GM21825 (cell line): ENCODE data around the gene UNG.
"Not testable (repeated sequence)": the region's sequence is repeated elsewhere in the genome, so short reads cannot be mapped to it uniquely, and the experiment has no call there.

Experiments used
- ATAC-seq: cut with Tn5 transposase; IDR thresholded peaks from one replicate; pipeline ENCODE4 v1.9.1; 2021; ENCODE audit warnings: mild to moderate bottlenecking, moderate library complexity; ENCODE audit not compliant: unreplicated experiment

The UNG gene

GRCh38 chr12:109120095-109120494 lies 22.7 kb downstream of the UNG start:
- ATAC-seq, result no peak

- ATAC-seq, result no peak
Measured at GRCh38 chr12:109120557-109120956, 23.2 kb downstream of the UNG start.

- ATAC-seq, result no peak
Measured at GRCh38 chr12:109121346-109121880, 24.0 kb downstream of the UNG start.

- no peak for ATAC-seq
Measured at GRCh38 chr12:109124878-109125648, 27.7 kb downstream of the UNG start.

- ATAC-seq, result no peak
Measured at GRCh38 chr12:109125791-109126190, 28.4 kb downstream of the UNG start.

GRCh38 chr12:109126784-109127183 lies 29.4 kb downstream of the UNG start:
- ATAC-seq, result no peak

- ATAC-seq, result no peak
Measured at GRCh38 chr12:109127533-109128242, 30.3 kb downstream of the UNG start.

GRCh38 chr12:109130297-109131153 lies 33.1 kb downstream of the UNG start:
- no peak for ATAC-seq

- ATAC-seq, result no peak
Measured at GRCh38 chr12:109131154-109132050, 34.0 kb downstream of the UNG start.

GRCh38 chr12:109134186-109134917 lies 37.0 kb downstream of the UNG start:
- ATAC-seq, result no peak

GRCh38 chr12:109137055-109137454 lies 39.7 kb downstream of the UNG start:
- no peak for ATAC-seq

GRCh38 chr12:109139360-109139759 lies 42.0 kb downstream of the UNG start:
- no peak for ATAC-seq

- no peak for ATAC-seq
Measured at GRCh38 chr12:109139791-109140190, 42.4 kb downstream of the UNG start.

- ATAC-seq, result no peak
Measured at GRCh38 chr12:109140560-109140959, 43.2 kb downstream of the UNG start.

GRCh38 chr12:109144224-109144623 lies 46.8 kb downstream of the UNG start:
- no peak for ATAC-seq

GRCh38 chr12:109147126-109147525 lies 49.7 kb downstream of the UNG start:
- ATAC-seq, result not testable (repeated sequence)

GRCh38 chr12:109147954-109148353 lies 50.6 kb downstream of the UNG start:
- no peak for ATAC-seq

- ATAC-seq, result no peak
Measured at GRCh38 chr12:109150124-109150640, 52.8 kb downstream of the UNG start.

GRCh38 chr12:109151457-109151856 lies 54.1 kb downstream of the UNG start:
- ATAC-seq, result no peak
